ENCODE data around the gene MYEOV.

Gene MYEOV

DNA sequence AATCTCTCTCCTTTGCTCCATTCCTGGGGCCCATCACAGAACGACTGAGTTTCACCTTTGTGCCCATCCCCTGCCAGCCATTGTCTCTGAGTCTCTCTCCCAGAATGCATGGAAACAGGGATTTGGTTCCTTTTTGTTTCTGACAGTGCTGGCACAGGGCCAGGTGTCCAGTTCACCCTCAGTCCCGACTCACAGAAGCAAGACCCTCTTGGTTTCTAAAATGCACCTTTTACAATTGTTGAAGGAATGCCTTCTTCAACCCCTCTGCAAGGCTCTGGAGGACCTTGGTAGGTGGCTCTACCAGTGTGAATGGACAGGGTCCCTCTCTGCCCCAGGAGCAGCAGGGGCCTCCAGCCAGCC is 5.1 kb upstream of the MYEOV start:
- no peak for DNase-seq

DNA sequence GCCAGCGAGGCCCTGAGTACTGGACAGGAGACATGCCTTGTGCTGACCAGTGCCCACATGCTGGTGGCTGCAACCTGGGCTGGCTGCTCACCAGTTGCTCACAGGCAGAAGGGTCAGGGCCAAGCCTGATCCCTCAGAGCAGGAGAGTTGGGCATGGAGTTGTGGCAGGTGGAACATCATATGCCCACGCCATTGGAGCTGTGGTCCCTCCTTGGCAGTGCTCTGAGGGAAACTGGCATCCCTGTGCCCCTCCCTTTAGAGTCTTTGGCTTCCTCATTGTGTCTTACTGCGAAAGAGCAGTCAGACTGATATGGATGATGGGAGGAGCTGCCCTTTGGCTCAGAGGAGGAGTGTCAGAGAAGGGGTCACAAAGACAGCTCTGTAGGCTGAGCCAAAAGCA is 3.1 kb upstream of the MYEOV start:
- no peak for DNase-seq

DNA sequence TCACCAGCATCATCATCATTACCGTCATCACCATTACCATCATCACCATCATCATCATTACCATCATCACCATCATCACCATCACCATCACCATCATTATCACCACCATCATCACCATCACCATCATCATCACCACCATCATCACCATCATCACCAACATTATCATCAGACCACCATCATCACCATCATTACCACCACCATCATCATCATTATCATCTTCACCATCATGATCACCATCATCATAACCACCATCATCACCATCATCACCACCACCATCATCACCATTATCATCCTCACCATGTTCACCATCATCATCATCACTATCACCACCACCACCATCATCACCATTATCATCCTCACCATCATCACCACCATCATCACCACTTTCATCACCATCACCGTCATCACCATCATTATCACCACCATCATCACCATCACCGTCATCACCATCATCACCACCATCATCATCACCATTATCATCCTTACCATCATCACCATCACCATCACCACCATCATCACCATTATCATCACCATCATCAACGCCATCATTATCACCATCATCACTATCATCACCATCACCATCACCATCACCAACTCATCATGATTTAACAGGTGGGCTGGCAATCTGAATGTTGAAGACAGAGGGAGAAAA is 2.4 kb upstream of the MYEOV start:
- DNase-seq: no peak

DNA sequence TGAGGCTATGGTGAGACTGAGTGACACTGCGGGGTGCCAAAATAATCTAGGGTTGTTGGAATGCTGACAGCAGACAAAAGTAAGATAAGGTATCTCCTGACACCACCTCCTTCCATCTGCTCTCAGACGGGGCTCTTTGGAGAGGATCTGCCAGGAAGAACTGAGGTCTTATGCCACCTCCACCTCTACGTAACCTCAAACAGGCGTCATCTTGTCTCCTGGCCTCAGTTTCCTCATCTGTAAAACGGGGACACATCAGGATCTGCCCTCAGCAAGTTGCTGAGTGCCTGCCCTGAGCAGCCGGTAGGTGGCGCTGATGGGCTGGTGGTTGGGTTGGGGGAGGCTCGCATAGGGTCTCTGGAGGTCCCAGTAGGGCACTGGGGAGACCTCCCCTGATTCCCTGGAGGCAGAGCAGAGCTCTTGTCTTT is 1.7 kb upstream of the MYEOV start:
- DNase-seq: no peak

GRCh38 chr11:69293087-69293486 is 868 bp upstream of the MYEOV start:
- no peak for DNase-seq

GRCh38 chr11:69294571-69295078 is 670 bp downstream of the MYEOV start:
- no peak for DNase-seq

- no peak for DNase-seq
Measured at GRCh38 chr11:69295079-69295994, 1.4 kb downstream of the MYEOV start.

- DNase-seq: no peak
Measured at GRCh38 chr11:69295995-69296889, 2.3 kb downstream of the MYEOV start.

- DNase-seq: peak; percentile 73 to 76
Measured at GRCh38 chr11:69296890-69297786, 3.2 kb downstream of the MYEOV start.

GRCh38 chr11:69297787-69298266 is 3.9 kb downstream of the MYEOV start:
- DNase-seq: no peak

DNA sequence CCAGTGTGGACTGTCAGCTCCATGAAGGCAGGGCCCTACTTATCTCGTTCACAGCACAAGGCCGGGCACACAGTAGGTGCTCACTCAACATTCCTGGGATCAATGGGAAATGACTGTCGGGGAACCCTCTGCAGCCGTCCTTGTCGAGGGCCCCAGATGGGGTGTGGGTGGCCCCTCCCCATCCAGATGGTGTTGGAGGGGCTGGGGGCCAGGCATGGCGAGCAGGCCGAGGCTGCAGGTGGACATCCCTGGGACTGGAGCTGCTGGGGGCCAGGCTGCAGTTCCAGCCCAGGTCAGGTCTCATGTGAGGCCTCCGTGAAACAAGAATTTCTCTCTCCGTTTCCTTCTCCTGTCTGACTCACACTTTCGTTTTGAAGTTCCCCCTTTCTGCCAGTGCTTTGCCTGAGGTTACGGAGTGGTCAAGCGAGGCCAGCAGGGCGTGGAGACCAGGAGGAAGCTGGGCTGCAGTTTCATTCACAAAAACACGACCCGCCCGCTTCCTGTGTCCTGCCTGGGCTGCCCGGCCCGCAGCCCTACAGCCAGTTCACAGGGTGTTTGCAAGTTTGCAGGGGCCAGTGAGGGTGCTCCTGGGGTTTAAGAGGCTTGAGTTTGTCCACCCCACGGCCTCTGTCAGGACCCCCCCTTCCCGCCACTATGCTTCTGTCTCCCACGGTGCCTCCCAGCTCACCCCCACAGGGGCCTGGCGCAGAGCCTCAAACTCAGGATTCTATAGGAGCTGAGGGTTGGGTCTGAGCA is 4.5 kb downstream of the MYEOV start:
- DNase-seq: no peak

DNA sequence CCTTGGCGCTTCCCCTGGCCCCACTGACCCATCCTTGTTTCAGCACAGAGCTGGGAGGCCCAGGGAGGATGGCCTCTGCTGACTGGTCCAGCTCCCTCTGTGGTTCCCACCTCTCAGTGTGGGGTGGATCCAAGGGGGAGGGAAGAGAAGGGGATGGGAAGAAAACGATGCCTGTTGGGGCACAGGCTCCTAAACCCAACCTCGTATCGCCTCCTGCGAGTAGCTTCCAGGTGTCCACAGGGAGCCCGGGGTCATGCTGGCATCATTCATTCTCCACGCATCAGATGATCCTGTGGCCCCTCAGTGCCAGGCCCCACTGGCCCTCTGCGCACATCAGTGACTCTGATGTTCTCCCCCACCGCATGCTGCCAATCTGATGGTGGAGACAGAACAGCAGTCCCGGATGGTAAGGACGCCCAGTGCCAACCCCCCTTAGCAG is 5.1 kb downstream of the MYEOV start:
- no peak for DNase-seq

DNA sequence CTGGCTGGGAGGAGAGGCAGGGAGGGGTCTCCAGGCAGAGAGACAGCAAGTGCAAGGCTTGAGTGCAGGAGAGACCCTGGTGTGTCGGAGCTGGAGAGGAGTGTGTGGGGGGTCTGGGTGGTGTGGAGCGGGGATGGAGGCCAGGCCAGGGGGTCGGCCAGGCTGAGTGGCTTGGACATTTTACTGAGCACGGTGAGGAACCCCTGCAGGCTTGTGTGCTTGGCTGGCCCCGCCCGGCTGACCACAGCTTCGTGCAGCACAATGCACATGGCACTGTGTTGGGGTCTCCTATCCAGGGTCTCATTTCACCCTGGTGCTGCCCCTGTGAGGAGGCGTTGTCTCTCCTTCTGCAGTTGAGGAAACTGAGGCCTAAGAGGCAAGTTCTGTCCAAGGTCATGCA is 5.6 kb downstream of the MYEOV start:
- no peak for DNase-seq

DNA sequence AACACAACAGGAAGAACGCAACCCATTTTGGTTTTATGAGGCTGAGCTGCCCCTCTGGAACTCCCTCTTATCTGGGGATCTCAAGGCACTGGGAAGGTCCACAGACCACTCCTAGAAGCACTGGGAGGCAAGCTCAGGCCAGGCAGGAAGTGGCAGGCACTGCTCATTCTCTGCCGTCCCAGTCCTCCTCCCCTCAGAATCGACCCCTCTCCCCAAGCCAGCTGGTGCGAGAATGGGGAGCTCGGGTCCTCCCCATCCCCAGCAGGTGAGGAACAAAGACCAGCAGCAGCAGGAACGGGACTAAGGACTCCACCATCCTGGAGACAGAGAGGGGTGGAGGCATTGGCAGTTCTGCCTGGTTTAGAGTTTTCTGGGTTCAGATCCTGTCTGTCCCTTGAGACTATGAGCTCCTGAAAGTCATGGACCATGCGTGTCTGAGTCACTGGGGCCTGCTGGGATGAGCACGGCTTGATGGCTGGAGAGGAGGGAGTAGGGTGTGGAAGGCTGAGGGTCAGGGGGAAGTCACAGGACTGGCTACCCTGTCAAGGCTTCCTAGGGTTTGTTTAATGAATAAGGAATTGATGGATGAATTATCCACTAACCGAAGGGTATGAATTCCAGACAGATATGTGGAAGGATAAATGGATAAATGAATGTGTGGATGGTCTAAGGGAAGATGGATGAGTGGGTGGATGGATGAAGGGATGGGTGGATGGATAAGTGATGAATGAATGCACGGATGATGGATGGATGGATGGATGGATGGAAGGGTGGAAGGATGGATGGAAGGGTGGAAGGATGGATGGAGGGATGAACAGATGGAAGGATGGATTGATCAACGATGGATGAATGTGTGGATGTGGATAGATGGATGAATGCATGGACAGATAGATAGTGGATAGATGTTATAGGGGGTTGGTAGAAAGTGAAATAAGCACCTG is 6.4 kb downstream of the MYEOV start:
- no peak for DNase-seq

GRCh38 chr11:69301081-69301454 is 7.1 kb downstream of the MYEOV start:
- no peak for DNase-seq

DNA sequence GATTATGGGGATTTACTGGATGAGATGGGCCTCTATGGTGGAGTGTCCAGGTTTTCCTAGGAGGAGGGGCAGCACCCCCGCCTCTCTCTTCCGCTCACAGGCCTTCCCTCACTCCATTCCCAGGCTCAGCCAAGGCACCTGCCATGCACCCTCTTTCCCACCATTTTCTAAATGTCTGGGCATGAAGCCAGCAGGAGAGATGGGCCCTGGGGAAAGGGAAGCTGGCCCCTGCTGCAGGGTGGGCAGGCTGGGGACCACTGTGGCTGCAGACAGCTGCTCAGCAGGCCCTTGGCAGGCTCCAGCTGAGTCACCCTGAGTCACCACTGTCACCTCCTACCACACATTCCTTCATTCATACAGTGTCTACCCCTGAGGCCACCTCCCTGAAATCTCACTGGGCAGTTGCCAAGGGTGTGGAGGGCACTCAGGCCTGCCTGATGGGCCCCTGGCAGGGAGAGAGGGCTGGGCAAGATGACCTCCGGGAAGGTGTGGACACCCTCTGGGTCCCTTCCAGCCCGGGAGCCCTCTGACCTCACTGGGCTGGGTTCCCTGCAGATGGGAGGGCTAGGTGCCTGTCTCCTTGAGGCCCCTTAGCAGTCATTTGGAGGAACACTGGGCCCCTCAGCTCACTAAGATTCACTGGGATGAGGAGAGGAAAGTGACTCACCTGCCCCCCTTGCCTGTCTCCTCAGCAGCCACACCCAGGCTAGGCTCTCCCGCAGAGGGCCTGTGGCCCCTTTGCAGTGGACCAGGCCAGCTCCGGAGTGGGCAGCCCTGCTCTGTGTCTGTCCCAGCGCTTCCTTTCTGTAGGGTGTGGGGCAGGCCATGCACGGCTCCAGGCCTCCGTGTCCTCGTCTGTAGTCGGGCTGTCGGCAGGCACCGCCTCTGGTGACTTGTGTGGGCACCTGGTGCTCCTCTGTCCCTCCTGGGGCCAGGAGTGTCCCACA is 7.8 kb downstream of the MYEOV start:
- DNase-seq: peak; percentile 43 to 47

DNA sequence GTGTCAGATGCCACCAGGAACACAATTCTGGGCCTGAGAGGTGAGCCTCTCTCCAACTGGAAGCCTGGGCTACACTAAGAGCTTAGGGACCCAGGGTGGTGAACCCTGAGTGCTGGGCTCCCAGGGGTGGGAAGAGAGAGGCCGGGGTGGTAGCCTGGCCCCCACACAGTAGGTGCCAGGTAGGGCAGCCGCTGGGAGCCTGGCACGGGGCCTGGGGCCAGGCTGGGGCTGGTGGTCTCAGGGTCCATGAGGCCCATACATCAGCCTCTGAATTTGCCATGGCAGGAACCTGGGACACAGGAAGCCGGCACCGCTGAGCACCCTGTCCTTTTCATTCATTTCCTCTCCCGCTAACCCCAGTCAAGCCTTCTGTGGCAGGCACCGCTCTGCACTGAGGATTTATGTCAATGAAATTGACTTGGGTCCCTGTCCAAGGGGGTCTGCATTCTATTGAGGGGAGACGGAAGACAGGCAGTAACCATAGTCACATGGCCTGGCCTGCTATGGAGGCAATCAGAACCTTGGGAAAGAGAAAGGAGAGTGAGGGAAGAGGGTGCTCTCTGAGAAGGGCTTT is 8.6 kb downstream of the MYEOV start:
- DNase-seq: no peak

DNA sequence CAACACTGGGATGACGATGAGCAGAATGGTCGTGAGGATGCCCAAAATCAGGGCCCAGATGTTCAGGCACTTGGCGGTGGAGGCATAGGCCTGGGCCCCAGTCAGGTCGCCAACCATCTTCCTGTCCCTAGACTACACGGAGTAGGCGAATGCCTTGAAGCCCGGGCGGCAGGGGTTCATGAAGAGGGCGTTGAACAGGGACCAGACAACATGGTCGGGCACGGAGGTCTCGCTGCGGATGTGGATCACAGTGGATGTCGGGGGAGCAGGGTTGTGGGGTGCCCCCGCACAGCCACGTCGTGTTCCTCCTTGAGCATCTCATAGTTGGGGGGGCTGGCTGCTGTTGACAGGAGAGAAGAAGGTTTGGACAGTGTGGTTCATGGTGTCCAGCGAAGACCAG is 9.5 kb downstream of the MYEOV start:
- DNase-seq: no peak
